AG04449 (cell line): ENCODE data around the gene DCHS1.

ENCODE experiments used
- CTCF ChIA-PET: fragments of 350-600 bp; formaldehyde crosslinking; extraction: SDS; loops from one replicate; lab custom pipeline; 2021; ENCODE audit warnings: antibody characterized with exemption; lab: Yijun Ruan, JAX
- POLR2A ChIA-PET: fragments of 400-600, 350-600 bp; formaldehyde crosslinking; extraction: SDS; loops from one replicate; lab custom pipeline; 2020; ENCODE audit warnings: antibody characterized with exemption, inconsistent platforms; lab: Yijun Ruan, JAX
- DNase-seq: peaks from one replicate; pipeline ENCODE4 v3.0.0-alpha.2; 2010; ENCODE audit warnings: low read depth, low spot score
- H3K4me3 ChIP-seq: 2 replicates; pipeline ENCODE4 v1.5.1; 2011; ENCODE audit warnings: low read depth, mild to moderate bottlenecking, control low read depth, low read length
- TF ChIP-seq, protein P1 (sequence below): IDR thresholded peaks from one replicate; pipeline ENCODE4 v1.5.1; 2011; ENCODE audit warnings: mild to moderate bottlenecking, moderate library complexity, low read length, control low read depth, inconsistent platforms; ENCODE audit not compliant: insufficient read depth; ENCODE audit errors: missing control alignments

The DCHS1 gene

DNA sequence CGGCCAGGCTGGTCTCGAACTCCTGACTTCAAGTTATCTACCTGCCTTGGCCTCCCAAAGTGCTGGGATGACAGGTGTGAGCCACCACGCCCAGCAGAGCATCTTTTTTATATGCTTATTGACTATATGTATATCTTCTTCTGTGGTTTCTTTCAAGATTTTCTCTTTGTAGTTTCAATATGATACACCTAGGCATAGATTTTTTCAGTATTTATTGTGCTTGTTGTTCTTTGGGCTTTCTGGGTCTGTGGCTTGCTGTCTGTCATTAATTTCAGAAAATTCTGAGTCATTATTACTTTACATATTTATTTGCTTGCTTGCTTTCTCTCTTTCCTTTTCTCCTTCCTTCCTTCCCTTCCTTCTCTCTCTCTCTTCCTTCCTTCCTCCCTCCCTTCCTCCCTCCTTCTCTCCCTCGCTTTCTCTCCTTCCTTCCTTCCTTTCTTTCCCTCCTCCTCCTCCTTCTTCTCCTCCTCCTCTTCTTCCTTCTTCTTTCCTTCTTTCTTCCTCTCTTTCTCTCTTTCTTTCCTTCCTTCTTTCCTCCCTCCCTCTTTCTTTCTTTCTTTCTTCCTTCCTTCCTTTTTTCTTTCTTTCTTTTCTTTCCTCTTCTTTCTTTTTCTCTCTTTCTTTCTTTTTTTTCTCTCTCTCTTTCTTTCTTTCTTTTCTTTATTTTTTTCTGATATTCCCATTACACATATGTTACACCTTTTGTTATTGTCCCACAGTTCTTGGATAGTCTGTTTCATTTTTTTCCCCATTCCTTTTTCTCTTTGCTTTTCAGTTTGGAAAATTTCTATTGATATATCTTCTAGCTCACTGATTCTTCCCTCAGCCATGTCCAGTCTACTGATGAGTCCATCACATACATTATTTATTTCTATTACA is 10.9 kb upstream of the DCHS1 start:
- ChIA-PET POLR2A (interaction anchor here (0.7 kb wide), 1 partner anchor 54 kb away, joined by 4 read pairs; no protein-coding TSS in a partner anchor), CTCF (interaction anchor here (0.8 to 3.1 kb wide), 13 partner anchors 7 to 288 kb away, joined by 3 to 25 read pairs (median 6); partner anchors contain the start of genes MRPL17 and TPP1)
- DNase-seq: no peak

DNA sequence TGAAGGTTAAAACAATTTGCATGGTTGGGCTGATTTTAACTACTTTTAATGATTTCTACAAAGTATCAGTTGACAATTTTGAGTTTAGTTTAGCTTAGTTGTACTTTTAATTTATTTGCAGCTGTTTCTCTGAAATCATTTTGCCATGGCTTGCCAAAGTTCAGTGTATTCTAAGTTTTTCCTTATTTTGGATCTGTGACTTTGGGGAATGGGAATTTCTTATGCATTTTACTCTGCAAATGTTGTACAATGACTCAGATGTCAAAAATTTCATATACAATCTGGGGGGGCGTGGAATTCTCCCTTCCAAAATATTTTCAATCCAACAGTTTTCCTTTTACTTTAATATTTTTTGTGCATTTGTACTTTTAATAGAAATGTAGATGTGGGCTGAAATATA is 8.9 kb upstream of the DCHS1 start:
- CTCF ChIA-PET: interaction anchor here (1.1 to 2.6 kb wide), 3 partner anchors 19 to 197 kb away, joined by 3 to 12 read pairs (median 8); partner anchors contain the start of gene MRPL17
- H3K4me3 ChIP-seq: no peak overlapping the region
- DNase-seq: no peak
- POLR2A ChIA-PET: no interaction called here
- TF ChIP-seq, protein P1, sequence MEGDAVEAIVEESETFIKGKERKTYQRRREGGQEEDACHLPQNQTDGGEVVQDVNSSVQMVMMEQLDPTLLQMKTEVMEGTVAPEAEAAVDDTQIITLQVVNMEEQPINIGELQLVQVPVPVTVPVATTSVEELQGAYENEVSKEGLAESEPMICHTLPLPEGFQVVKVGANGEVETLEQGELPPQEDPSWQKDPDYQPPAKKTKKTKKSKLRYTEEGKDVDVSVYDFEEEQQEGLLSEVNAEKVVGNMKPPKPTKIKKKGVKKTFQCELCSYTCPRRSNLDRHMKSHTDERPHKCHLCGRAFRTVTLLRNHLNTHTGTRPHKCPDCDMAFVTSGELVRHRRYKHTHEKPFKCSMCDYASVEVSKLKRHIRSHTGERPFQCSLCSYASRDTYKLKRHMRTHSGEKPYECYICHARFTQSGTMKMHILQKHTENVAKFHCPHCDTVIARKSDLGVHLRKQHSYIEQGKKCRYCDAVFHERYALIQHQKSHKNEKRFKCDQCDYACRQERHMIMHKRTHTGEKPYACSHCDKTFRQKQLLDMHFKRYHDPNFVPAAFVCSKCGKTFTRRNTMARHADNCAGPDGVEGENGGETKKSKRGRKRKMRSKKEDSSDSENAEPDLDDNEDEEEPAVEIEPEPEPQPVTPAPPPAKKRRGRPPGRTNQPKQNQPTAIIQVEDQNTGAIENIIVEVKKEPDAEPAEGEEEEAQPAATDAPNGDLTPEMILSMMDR: no peak

More for the DNA sequence above, 10.9 kb upstream of the DCHS1 start:
- no peak overlapping the region for H3K4me3 ChIP-seq
- TF ChIP-seq, protein P1: no peak

DNA sequence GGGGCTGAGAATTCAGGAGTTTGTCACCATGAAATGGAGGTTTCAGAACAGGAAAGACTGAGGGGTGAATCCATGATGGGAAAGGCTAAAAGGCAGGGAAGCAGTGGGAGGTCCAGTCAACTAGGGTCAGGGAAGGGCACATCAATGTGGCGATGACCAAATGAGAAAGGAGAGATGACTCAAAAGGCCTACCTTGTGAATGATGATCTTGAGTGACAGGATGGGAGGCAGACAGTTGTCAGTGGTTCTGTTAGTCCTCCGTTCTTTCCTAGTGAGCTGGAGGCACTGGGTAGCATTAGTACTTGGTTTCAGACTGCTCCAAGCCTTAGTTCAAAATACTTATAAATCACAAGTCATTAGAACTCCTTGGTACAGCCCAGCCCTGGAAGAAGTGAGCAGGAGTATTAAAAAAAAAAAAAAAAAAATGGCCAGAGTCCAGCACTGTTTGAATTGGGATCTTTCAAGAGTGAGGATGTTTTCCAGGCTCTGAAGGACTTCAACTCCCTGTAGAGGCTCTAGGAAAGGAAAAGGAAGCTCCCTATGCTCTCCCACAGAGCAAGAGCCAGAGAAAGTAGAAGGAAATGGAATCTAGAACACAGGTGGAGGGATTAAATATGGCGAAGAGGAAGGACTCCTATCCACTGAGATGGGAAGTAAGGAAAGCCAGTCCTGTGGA is 8.3 kb upstream of the DCHS1 start:
- ChIA-PET POLR2A (no interaction called here), CTCF (interaction anchor here (1.1 to 2.6 kb wide), 3 partner anchors 19 to 196 kb away, joined by 3 to 12 read pairs (median 8); partner anchors contain the start of gene MRPL17)
- TF ChIP-seq, protein P1: no peak
- H3K4me3 ChIP-seq: no peak overlapping the region
- DNase-seq: no peak

DNA sequence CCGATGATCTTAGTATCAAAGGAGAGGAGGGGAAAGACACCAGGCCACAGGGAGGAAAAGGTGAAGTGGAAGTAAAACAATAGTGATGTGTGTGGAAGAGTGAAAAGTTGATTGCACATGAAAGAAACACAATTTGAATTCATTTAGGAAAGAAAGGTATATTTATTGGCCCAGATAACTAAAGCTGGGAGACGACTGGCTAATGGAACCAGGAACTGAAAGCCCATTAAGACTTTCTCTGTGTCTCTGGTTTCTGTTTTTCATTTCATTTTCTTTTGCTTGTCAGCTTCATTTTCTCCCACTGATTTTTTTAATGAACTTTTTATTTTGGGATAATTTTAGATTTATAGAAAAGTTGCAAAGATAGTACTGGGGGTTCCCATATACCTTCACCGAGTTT is 5.1 kb upstream of the DCHS1 start:
- ChIA-PET CTCF (interaction anchor here (0.6 to 1.0 kb wide), 3 partner anchors 15 to 48 kb away, joined by 3 read pairs; partner anchors contain the start of gene MRPL17), POLR2A (no interaction called here)
- TF ChIP-seq, protein P1: no peak
- no peak overlapping the region for H3K4me3 ChIP-seq
- DNase-seq: no peak

DNA sequence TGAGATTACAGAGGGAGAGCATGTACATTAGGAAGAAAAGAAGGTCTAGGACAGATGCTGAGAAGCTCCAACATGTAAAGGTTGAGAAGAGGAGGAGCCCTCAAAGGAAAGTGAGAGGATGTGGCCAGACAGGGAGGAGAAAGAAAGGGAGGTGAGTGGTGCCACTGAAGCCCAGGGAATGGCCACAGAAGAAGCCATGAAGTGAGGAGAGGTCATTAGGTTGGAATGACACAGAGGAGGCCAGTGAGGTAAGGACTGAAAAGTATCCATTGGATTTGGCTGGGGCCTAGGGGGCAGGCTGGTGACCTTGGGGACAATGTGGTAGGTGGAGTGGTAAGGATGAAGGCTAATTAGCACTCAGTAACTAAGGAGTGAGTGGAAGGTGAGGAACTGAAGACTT is 3.0 kb upstream of the DCHS1 start:
- TF ChIP-seq, protein P1: no peak
- CTCF ChIA-PET: interaction anchor here (1.1 to 2.0 kb wide), 5 partner anchors 9 to 281 kb away, joined by 3 to 18 read pairs (median 3); partner anchors contain the start of gene MRPL17
- POLR2A ChIA-PET: no interaction called here
- H3K4me3 ChIP-seq: no peak overlapping the region
- DNase-seq: no peak
